ENCODE results near the gene TMEM119. TPM values are rescaled to one million over a fixed set of nuclear protein-coding genes. Genes with fewer than 3 reads are reported as not detected.
A peak's percentile ranks its signal among the peaks of the same experiment; 100 is the strongest.

Gene TMEM119
- total RNA-seq, 2 donors from 2014 or later = 1.8 to 5.5 TPM

GRCh38 chr12:108571609-108572165, 26.2 kb downstream of the TMEM119 start:
- Histone ChIP-seq H3K27me3 (no peaks in the 10 kb centered on the region), H3K27ac (no peak overlapping the region), H3K36me3 (peaks cover 32% of the 10 kb centered on the region), H3K9me3 (no peaks in the 10 kb centered on the region), H3K4me3 (no peak overlapping the region), H3K4me1 (peaks cover 0 to 19% of the 10 kb centered on the region in 2 donors)
- TF ChIP-seq, protein P1, sequence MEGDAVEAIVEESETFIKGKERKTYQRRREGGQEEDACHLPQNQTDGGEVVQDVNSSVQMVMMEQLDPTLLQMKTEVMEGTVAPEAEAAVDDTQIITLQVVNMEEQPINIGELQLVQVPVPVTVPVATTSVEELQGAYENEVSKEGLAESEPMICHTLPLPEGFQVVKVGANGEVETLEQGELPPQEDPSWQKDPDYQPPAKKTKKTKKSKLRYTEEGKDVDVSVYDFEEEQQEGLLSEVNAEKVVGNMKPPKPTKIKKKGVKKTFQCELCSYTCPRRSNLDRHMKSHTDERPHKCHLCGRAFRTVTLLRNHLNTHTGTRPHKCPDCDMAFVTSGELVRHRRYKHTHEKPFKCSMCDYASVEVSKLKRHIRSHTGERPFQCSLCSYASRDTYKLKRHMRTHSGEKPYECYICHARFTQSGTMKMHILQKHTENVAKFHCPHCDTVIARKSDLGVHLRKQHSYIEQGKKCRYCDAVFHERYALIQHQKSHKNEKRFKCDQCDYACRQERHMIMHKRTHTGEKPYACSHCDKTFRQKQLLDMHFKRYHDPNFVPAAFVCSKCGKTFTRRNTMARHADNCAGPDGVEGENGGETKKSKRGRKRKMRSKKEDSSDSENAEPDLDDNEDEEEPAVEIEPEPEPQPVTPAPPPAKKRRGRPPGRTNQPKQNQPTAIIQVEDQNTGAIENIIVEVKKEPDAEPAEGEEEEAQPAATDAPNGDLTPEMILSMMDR (IDR thresholded peaks at IDR 0.05) = no peak
- peak; percentile 40 for DNase-seq (ENCODE audit: low spot score)

- Histone ChIP-seq H3K9me3 (no peaks in the 10 kb centered on the region), H3K4me3 (no peak overlapping the region), H3K27ac (no peak overlapping the region), H3K36me3 (peaks cover 39% of the 10 kb centered on the region), H3K27me3 (no peaks in the 10 kb centered on the region), H3K4me1 (peaks cover 0 to 17% of the 10 kb centered on the region in 2 donors)
- TF ChIP-seq, protein P1 (IDR thresholded peaks at IDR 0.05) = peak in 1 of 2 donors; percentile 54
- peak; percentile 38 for DNase-seq (ENCODE audit: low spot score)
Measured at GRCh38 chr12:108570743-108571608, 26.9 kb downstream of the TMEM119 start.

DNA sequence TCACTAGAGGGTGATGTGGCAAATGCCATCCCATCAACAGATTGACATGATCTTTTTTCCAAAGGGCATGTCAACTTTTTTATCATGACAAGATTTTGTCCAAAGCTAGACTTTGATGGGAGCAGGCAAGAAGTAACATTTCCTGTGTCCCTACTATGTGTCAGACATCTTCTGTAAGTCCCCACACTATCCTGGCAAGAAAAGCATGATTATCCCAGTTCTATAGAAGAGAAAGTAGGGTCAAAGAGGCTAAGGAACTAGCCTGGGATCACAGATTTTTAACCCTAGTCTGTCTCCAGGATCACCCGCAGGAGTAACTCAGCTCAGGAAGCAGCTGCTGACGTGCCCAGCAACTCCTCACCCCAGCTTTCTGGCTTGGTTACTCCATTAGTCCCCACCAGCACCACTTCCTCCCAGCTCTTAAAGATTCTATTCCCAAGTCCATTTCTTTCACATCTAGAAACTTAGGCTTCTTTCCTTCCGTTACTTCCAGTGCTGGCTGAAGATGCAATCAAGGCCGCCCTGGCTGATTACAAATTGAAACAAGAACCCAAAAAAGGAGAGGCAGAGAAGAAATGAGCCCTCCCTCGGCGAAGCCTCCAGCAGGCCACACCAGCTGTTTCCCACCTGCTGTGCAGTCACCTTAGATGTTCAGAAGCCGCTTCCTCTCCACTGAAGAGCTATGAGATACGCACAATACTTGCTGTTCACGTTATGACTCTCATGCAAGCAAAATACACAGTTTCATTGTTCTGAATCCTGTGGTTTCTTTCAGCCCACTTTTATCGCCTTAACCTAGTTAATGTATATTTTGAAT, 29.3 kb downstream of the TMEM119 start:
- TF ChIP-seq, protein P1 (IDR thresholded peaks at IDR 0.05) = no peak
- Histone ChIP-seq H3K27ac (peak overlapping the region in 1 of 2 donors; percentile 13), H3K27me3 (no peaks in the 10 kb centered on the region), H3K36me3 (peaks cover 58% of the 10 kb centered on the region), H3K4me3 (no peak overlapping the region), H3K4me1 (peaks cover 0 to 27% of the 10 kb centered on the region in 2 donors), H3K9me3 (no peaks in the 10 kb centered on the region)
- no peak for DNase-seq (ENCODE audit: low spot score)

DNA sequence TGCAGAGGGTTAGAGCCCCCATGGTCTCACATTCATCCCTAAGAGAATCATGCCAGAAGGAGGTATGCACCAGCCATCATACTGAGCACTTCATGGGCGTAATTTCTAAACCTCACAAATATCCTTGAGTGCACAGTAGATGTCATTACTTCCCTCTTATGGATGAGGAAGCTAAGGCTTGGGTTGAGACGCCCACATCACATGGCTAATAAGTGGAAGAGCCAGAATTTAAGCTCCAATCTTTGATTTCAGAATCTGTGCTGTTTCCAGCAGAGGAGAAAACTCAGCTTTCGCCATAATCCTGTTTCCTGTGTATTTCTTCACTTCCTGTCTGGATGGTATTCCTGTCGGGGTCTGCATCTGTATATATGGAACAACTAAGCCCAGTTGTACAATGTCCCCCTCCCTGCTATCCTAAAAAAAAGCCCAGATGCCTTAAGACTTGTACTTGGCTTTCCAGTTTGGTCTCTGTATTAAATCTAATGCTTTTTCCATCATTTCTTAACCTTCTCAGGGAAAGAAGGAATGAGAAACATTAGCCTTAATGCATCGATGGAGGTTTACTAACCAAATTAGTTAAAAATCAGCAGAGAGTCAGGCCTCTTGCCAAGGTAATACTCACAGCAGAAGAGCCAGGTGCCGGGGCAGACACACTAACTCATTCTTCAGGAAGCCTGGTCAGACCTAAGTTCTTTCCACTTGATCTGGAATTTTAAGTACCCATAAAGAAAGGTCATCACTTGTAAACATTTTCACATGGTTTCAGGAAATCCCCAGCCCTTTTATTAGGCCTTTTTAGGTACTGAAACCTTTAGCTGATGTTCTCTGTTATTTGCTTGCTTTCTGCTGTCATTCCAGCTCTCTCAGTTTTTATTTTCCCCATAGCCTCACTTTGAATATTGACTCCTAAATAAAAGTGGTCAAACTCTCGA, 30.2 kb downstream of the TMEM119 start:
- Histone ChIP-seq H3K4me1 (peaks cover 0 to 34% of the 10 kb centered on the region in 2 donors), H3K4me3 (no peak overlapping the region), H3K36me3 (peaks cover 58% of the 10 kb centered on the region), H3K9me3 (no peaks in the 10 kb centered on the region), H3K27me3 (no peaks in the 10 kb centered on the region), H3K27ac (peak overlapping the region; percentile 13 to 20)
- TF ChIP-seq, protein P1 (IDR thresholded peaks at IDR 0.05) = no peak
- no peak for DNase-seq (ENCODE audit: low spot score)

DNA sequence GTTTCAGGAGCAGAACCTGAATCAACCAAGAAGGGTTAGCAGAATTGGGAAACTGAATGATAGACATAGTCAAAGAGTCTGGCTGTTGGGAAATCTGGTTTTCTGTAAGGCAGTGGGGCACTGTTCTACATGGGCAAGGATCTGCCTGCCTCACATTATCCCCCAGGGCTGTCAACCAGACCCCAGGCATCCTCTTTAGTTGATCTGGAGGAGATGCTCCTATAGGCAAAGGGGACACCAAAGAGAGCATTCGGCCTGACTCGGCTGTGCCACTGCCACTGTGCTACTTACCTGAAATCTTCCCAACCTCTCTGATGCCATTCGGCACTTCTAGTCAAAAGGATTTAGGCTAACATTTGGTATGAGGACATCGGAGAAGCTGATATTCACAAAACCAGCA, 31.4 kb downstream of the TMEM119 start:
- Histone ChIP-seq H3K27ac (peak overlapping the region; percentile 58 to 69), H3K4me3 (no peak overlapping the region), H3K9me3 (no peaks in the 10 kb centered on the region), H3K4me1 (peaks cover 0 to 36% of the 10 kb centered on the region in 2 donors), H3K36me3 (peaks cover 58% of the 10 kb centered on the region), H3K27me3 (no peaks in the 10 kb centered on the region)
- TF ChIP-seq, protein P1 (IDR thresholded peaks at IDR 0.05) = no peak
- no peak for DNase-seq (ENCODE audit: low spot score)
